HCT116 (cell line): Measurements from ENCODE around the gene TDO2. TPM values are rescaled to one million over a fixed set of nuclear protein-coding genes. Genes with fewer than 3 reads are reported as not detected.

Experiments used
- ATAC-seq: fragments of 200-7000 bp; cut with Tn5 transposase; 2 replicates; pipeline ENCODE4 v1.9.1; 2020; ENCODE audit warnings: mild to moderate bottlenecking, moderate library complexity
- BruUV-seq: library from RNA; stranded (reverse); fragments of 400-500 nt; replicated peaks from 2 replicates; lab custom pipeline; 2021; lab: Mats Ljungman, UMichigan
- CTCF ChIA-PET: fragments of 300-600 bp; sonication (Branson Sonifier 250); formaldehyde crosslinking; loops from one replicate; lab custom pipeline; 2021; ENCODE audit warnings: antibody characterized with exemption; lab: Charles Lee
- POLR2A ChIA-PET: fragments of 300-600, 350-600 bp; sonication (Branson Sonifier 250); formaldehyde crosslinking; loops from one replicate; lab custom pipeline; 2021; ENCODE audit warnings: antibody characterized with exemption; lab: Charles Lee
- RAD21 ChIA-PET, 2 experiments: fragments of 300-600 bp; sonication (Branson Sonifier 250); formaldehyde crosslinking; loops; one replicate each; lab custom pipeline; 2023; ENCODE audit warnings: low total read pairs in 2 of 2; ENCODE audit not compliant: uncharacterized antibody in 2 of 2, unreplicated experiment in 2 of 2, low non-redundant PET in 1 of 2; lab: Charles Lee
- DNase-seq: peaks from one replicate; pipeline ENCODE4 v3.0.0-alpha.2; 2010; ENCODE audit warnings: low read depth, low spot score
- H2AFZ ChIP-seq: fragments of 200-600 bp; shearing (Covaris generic), sonication (generic); 2 replicates; pipeline ENCODE4 v1.6.1; 2017; ENCODE audit warnings: low read depth, mixed run types, mixed read lengths, antibody characterized with exemption, low read length; ENCODE audit not compliant: poor library complexity, severe bottlenecking
- H3K27ac ChIP-seq: 2 replicates; pipeline ENCODE4 v1.5.1; 2012; ENCODE audit warnings: low read depth, low read length
- H3K27me3 ChIP-seq: fragments of 200-600 bp; sonication (generic); 2 replicates; pipeline ENCODE4 v1.6.1; 2016; ENCODE audit warnings: mixed run types, low read length, mixed read lengths; ENCODE audit not compliant: insufficient read depth
- H3K36me3 ChIP-seq, 2 experiments: fragments of 200-500 bp in 1 of 2; fragments of 200-600 bp in 1 of 2; sonication (Bioruptor generic) in 1 of 2; sonication (generic) in 1 of 2; 2 replicates each; pipeline versions ENCODE4 v1.5.1 to v1.6.1; 2014 to 2016; ENCODE audit warnings: low read length in 2 of 2, inconsistent platforms in 1 of 2, mixed read lengths in 1 of 2, mixed run types in 1 of 2; ENCODE audit not compliant: insufficient read depth in 2 of 2, control insufficient read depth in 1 of 2
- H3K4me1 ChIP-seq, 2 experiments: fragments of 200-600 bp in 1 of 2; sonication (generic) in 1 of 2; 2 replicates each; pipeline versions ENCODE4 v1.5.1 to v1.6.1; 2012 to 2017; ENCODE audit warnings: low read length in 2 of 2, inconsistent platforms in 1 of 2, mild to moderate bottlenecking in 1 of 2, mixed read lengths in 1 of 2, mixed run types in 1 of 2, moderate library complexity in 1 of 2; ENCODE audit not compliant: insufficient read depth in 2 of 2, control insufficient read depth in 1 of 2
- H3K4me2 ChIP-seq: fragments of 200-600 bp; sonication (generic); 2 replicates; pipeline ENCODE4 v1.6.1; 2017; ENCODE audit warnings: mixed run types, low read length, mixed read lengths
- H3K4me3 ChIP-seq, 2 experiments: fragments of 200-600 bp in 1 of 2; sonication (generic) in 1 of 2; replicated peaks in 1 of 2; 2 replicates each; pipeline ENCODE4 v1.5.1; 2011 to 2016; ENCODE audit warnings: low read length in 2 of 2, control low read depth in 1 of 2, low read depth in 1 of 2, mild to moderate bottlenecking in 1 of 2, mixed read lengths in 1 of 2, mixed run types in 1 of 2
- H3K79me2 ChIP-seq: fragments of 200-600 bp; sonication (generic); 2 replicates; pipeline ENCODE4 v1.6.1; 2017; ENCODE audit warnings: mild to moderate bottlenecking, mixed run types, low read length, moderate library complexity, mixed read lengths; ENCODE audit not compliant: insufficient read depth
- H3K9ac ChIP-seq: fragments of 200-600 bp; sonication (generic); 2 replicates; pipeline ENCODE4 v1.6.1; 2016; ENCODE audit warnings: low read length, mixed read lengths
- H3K9me2 ChIP-seq: fragments of 200-600 bp; sonication (generic), shearing (Covaris generic); 2 replicates; pipeline ENCODE4 v1.6.1; 2017; ENCODE audit warnings: mixed run types, mild to moderate bottlenecking, moderate library complexity; ENCODE audit not compliant: insufficient read depth
- H3K9me3 ChIP-seq, 2 experiments: fragments of 200-500 bp in 1 of 2; fragments of 200-600 bp in 1 of 2; sonication (Bioruptor generic) in 1 of 2; sonication (generic) in 1 of 2; 2 replicates each; pipeline ENCODE4 v1.6.1; 2014 to 2017; ENCODE audit warnings: low read length in 2 of 2, mixed read lengths in 2 of 2, inconsistent platforms in 1 of 2, low read depth in 1 of 2, mild to moderate bottlenecking in 1 of 2, mixed run types in 1 of 2, moderate library complexity in 1 of 2; ENCODE audit not compliant: control insufficient read depth in 1 of 2, insufficient read depth in 1 of 2
- H4K20me1 ChIP-seq: fragments of 200-600 bp; sonication (generic), shearing (Covaris generic); 2 replicates; pipeline ENCODE4 v1.6.1; 2017; ENCODE audit warnings: mixed run types, mild to moderate bottlenecking, moderate library complexity; ENCODE audit not compliant: insufficient read depth
- CBX3 ChIP-seq: IDR thresholded peaks from 2 replicates; pipeline ENCODE4 v1.6.1; 2012; ENCODE audit warnings: low read depth
- EGR1 ChIP-seq: IDR thresholded peaks from 2 replicates; pipeline ENCODE4 v1.6.1; 2012; ENCODE audit warnings: low read depth
- ELF1 ChIP-seq: IDR thresholded peaks from 2 replicates; pipeline ENCODE4 v1.6.1; 2012; ENCODE audit warnings: low read depth, borderline replicate concordance
- EZH2 ChIP-seq: fragments of 200-600 bp; sonication (generic); IDR thresholded peaks from 2 replicates; pipeline ENCODE4 v1.6.1; 2017; ENCODE audit warnings: antibody characterized with exemption, mixed run types
- JUND ChIP-seq: IDR thresholded peaks from 2 replicates; pipeline ENCODE4 v1.6.1; 2012
- POLR2A ChIP-seq: IDR thresholded peaks from 2 replicates; pipeline ENCODE4 v1.7.0; 2011; ENCODE audit warnings: borderline replicate concordance; ENCODE audit not compliant: insufficient read depth, insufficient read length; ENCODE audit errors: extremely low read depth
- POLR2AphosphoS5 ChIP-seq: IDR thresholded peaks from 2 replicates; pipeline ENCODE4 v1.6.1; 2011; ENCODE audit warnings: mild to moderate bottlenecking, low read depth, low read length, moderate library complexity
- RAD21 ChIP-seq: IDR thresholded peaks from 2 replicates; pipeline ENCODE4 v1.6.1; 2012; ENCODE audit warnings: low read depth, mild to moderate bottlenecking
- SP1 ChIP-seq: IDR thresholded peaks from 2 replicates; pipeline ENCODE4 v1.6.1; 2012; ENCODE audit warnings: low read depth
- SRF ChIP-seq: IDR thresholded peaks from 2 replicates; pipeline ENCODE4 v1.6.1; 2012; ENCODE audit warnings: low read depth
- TCF7L2 ChIP-seq: IDR thresholded peaks from 2 replicates; pipeline ENCODE4 v1.7.0; 2011; ENCODE audit warnings: borderline replicate concordance, inconsistent platforms; ENCODE audit not compliant: insufficient read depth, insufficient read length; ENCODE audit errors: extremely low read depth
- YY1 ChIP-seq: IDR thresholded peaks from 2 replicates; pipeline ENCODE4 v1.6.1; 2011; ENCODE audit warnings: low read length, low read depth, moderate library complexity, mild to moderate bottlenecking; ENCODE audit not compliant: insufficient replicate concordance; ENCODE audit errors: extremely low read depth
- ZFX ChIP-seq: fragments of 450-650 bp; IDR thresholded peaks from 2 replicates; pipeline ENCODE4 v1.6.1; 2017
- intact Hi-C: fragments of 100-400 bp; cut with micrococcal nuclease; formaldehyde crosslinking; loops from 2 replicates; pipeline ENCODE4 v1.10.0; 2022
- total RNA-seq: library from RNA; stranded (reverse); gene quantifications from one replicate; pipeline ENCODE4 v1.2.1, GENCODE V29; 2021; ENCODE audit not compliant: unreplicated experiment
- TF ChIP-seq, protein P1 (sequence below): IDR thresholded peaks from 2 replicates; pipeline ENCODE4 v1.6.1; 2012
- TF ChIP-seq, protein P2 (sequence below): IDR thresholded peaks from 2 replicates; pipeline ENCODE4 v1.6.1; 2012
- TF ChIP-seq, protein P3 (sequence below), 3 experiments: fragments of 200-600 bp in 1 of 3; sonication (generic) in 1 of 3; IDR thresholded peaks in 2 of 3; conservative IDR thresholded peaks in 1 of 3; 2 replicates each; pipeline ENCODE4 v1.5.1; 2012 to 2017; ENCODE audit warnings: low read depth in 2 of 3, low read length in 2 of 3, antibody characterized with exemption in 1 of 3, borderline replicate concordance in 1 of 3, control low read depth in 1 of 3, mild to moderate bottlenecking in 1 of 3, mixed read lengths in 1 of 3, mixed run types in 1 of 3, moderate library complexity in 1 of 3; ENCODE audit not compliant: insufficient read depth in 1 of 3

TDO2 gene
- total RNA-seq, 1 experiment from 2014 or later = 0.27 TPM

- Histone ChIP-seq H4K20me1 (no peaks in the 10 kb centered on the region), H3K9me3 (no peaks in the 10 kb centered on the region), H3K4me3 (no peak overlapping the region), H3K9ac (no peak overlapping the region), H3K27me3 (no peaks in the 10 kb centered on the region), H3K36me3 (no peaks in the 10 kb centered on the region), H3K9me2 (no peaks in the 10 kb centered on the region), H3K4me2 (no peak overlapping the region)
- BruUV-seq = no TSS peak
- RAD21 ChIA-PET = no interaction called here
- POLR2A ChIA-PET = no interaction called here
- TF ChIP-seq, protein P1, sequence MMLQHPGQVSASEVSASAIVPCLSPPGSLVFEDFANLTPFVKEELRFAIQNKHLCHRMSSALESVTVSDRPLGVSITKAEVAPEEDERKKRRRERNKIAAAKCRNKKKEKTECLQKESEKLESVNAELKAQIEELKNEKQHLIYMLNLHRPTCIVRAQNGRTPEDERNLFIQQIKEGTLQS = no peak
- TF ChIP-seq EGR1 (no peak), SP1 (no peak)
- TF ChIP-seq, all 23 proteins: peak for 0
- no peak for ATAC-seq
- intact Hi-C loops = no loop called here
- CTCF ChIA-PET = no interaction called here
- Histone ChIP-seq H3K4me1 (no peaks in the 10 kb centered on the region), H2AFZ (no peak overlapping the region), H3K27ac (no peak overlapping the region), H3K79me2 (no peaks in the 10 kb centered on the region)
- DNase-seq = no peak
Observed at GRCh38 chr4:155935389-155935986, 32.0 kb downstream of the TDO2 start.

GRCh38 chr4:155941085-155941790, 37.7 kb downstream of the TDO2 start:
- Histone ChIP-seq H2AFZ (no peak overlapping the region), H3K27ac (no peak overlapping the region), H3K4me2 (no peak overlapping the region), H3K79me2 (no peaks in the 10 kb centered on the region), H3K36me3 (no peaks in the 10 kb centered on the region), H3K9me2 (no peaks in the 10 kb centered on the region)
- DNase-seq = no peak
- no peak for ATAC-seq
- TF ChIP-seq TCF7L2 = no peak
- TF ChIP-seq ELF1 = no peak
- TF ChIP-seq EZH2 = no peak
- no peak for TF ChIP-seq ZFX
- TF ChIP-seq, protein P2, sequence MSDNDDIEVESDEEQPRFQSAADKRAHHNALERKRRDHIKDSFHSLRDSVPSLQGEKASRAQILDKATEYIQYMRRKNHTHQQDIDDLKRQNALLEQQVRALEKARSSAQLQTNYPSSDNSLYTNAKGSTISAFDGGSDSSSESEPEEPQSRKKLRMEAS = no peak
- no peak for TF ChIP-seq EGR1
- no peak for TF ChIP-seq SRF
- no peak for TF ChIP-seq YY1
- no peak for TF ChIP-seq CBX3
- no peak for TF ChIP-seq JUND
- TF ChIP-seq RAD21 = no peak
- TF ChIP-seq, protein P1 = no peak
- TF ChIP-seq, protein P3, sequence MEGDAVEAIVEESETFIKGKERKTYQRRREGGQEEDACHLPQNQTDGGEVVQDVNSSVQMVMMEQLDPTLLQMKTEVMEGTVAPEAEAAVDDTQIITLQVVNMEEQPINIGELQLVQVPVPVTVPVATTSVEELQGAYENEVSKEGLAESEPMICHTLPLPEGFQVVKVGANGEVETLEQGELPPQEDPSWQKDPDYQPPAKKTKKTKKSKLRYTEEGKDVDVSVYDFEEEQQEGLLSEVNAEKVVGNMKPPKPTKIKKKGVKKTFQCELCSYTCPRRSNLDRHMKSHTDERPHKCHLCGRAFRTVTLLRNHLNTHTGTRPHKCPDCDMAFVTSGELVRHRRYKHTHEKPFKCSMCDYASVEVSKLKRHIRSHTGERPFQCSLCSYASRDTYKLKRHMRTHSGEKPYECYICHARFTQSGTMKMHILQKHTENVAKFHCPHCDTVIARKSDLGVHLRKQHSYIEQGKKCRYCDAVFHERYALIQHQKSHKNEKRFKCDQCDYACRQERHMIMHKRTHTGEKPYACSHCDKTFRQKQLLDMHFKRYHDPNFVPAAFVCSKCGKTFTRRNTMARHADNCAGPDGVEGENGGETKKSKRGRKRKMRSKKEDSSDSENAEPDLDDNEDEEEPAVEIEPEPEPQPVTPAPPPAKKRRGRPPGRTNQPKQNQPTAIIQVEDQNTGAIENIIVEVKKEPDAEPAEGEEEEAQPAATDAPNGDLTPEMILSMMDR (IDR thresholded peaks at IDR 0.05 in 2 of 3, conservative IDR thresholded peaks at IDR 0.05 in 1 of 3; ENCODE audit: borderline replicate concordance in 1 of 3, insufficient read depth in 1 of 3, low read depth in 2 of 3, low read length in 2 of 3) = no peak
- TF ChIP-seq POLR2A = no peak
- TF ChIP-seq POLR2AphosphoS5 = no peak
- TF ChIP-seq SP1 = no peak
- TF ChIP-seq, all 23 proteins: peak for 0
- no peak overlapping the region for H3K4me3 ChIP-seq
- H3K9me3 ChIP-seq = no peaks in the 10 kb centered on the region
- ChIA-PET CTCF (no interaction called here), POLR2A (no interaction called here), RAD21 (no interaction called here)
- H3K9ac ChIP-seq = no peak overlapping the region
- H3K4me1 ChIP-seq = no peaks in the 10 kb centered on the region
- no peaks in the 10 kb centered on the region for H4K20me1 ChIP-seq
- no TSS peak for BruUV-seq
- no peaks in the 10 kb centered on the region for H3K27me3 ChIP-seq
- intact Hi-C loops = no loop called here
